ENCODE data around the gene UGT1A8.
"Not testable (repeated sequence)": the region's sequence is repeated elsewhere in the genome, so short reads cannot be mapped to it uniquely, and the experiment has no call there.

The UGT1A8 gene

DNA sequence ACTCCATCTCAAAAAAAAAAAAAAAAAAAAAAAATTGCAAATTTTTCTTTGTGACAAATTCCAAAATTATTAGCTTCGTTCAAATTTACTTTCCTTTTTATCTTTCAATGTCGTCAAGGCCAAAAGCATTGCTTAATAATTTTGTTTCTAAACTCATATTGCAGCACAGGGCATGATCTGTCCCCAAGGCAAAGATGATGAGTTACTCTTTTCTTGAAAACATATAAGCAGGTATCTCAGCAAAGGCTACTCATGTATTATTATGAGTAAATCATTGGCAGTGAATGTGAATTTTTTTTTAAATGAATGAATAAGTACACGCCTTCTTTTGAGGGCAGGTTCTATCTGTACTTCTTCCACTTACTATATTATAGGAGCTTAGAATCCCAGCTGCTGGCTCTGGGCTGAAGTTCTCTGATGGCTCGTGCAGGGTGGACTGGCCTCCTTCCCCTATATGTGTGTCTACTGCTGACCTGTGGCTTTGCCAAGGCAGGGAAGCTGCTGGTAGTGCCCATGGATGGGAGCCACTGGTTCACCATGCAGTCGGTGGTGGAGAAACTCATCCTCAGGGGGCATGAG, 64.2 kb downstream of the UGT1A8 start, which contains the start of gene UGT1A7:
Gene UGT1A7 (plus strand): TSS at position 381 of the 579 bp plus-strand sequence. CDS start 37 bp downstream, at position 418.
- DNase-seq (ENCODE audit: low read depth in 1 of 2, low spot score in 1 of 2): no peak

DNA sequence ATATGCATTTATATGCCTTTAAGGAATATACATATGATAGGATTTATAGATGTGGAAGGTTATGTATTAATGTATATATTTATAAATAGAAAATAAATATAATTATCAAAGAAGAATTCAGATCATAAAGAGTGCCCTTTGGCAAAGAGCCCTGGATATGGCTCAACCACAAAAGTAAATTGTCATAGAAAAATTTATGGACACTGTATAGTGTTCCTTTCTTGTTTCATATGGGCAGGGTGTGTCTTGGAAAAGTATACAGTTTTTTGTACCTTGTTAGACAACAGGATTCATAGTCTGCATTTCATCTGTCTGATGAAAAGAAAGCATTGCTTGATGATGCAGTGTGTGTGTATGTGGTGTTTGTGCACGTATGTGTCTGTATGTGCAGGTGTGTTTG, 67.2 kb downstream of the UGT1A8 start:
- DNase-seq (ENCODE audit: low read depth in 1 of 2, low spot score in 1 of 2): no peak

DNA sequence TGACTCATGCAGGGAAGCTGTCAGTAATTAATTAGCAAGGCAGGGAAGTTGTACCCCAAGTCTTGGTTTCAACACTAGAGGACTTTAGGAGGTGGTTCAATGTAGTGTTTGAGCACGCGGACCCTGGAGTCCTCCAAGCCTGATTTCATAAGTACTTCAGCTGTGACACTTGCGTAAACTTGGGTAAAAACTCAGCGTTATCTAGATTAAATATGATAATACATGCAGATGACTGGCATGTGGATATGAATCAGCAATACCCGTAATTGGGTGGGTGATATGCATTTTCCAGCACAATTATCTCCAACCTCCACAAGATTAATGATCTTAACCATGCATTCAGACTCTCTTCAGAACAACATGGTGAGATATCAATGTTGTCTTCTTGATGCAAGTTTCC, 69.5 kb downstream of the UGT1A8 start:
- DNase-seq (ENCODE audit: low read depth in 1 of 2, low spot score in 1 of 2): no peak

DNA sequence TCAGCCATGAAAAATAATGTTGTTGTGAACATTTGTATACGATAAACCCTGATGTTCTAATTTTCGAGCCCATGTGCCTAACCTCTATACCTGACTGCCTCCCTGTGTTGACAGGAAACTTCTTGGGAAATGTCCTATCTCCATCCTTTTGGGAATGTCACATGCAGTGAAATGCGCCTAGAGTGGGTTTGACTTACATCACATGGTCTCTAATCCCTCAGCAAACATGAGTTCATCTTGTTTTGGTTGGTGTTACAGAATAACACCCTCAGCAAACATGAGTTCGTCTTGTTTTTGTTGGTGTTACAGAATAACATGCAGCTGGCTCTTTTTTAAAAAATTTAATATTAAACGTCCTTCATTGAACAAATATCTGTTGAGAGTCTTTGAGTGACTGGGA, 70.9 kb downstream of the UGT1A8 start:
- DNase-seq (ENCODE audit: low read depth in 1 of 2, low spot score in 1 of 2): no peak

DNA sequence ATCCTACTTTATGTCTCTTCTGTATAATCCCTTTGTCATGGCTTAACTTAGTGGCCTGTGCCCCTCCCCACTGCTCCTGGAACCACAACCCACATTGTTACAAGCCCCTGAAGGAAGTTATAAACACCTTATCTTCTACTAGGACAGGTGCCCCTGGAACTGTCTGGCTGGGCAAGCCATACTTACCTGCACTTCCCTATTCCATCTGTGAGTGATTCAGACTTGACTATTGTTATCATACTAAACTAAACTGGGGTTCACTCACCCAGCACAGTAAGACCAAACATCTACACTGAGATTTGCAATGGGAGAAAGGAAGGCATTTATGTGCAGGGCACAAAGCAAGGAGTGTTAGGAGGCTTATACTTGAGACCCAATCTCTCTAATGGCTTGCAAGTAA, 71.6 kb downstream of the UGT1A8 start:
- DNase-seq (ENCODE audit: low read depth in 1 of 2, low spot score in 1 of 2): no peak

DNA sequence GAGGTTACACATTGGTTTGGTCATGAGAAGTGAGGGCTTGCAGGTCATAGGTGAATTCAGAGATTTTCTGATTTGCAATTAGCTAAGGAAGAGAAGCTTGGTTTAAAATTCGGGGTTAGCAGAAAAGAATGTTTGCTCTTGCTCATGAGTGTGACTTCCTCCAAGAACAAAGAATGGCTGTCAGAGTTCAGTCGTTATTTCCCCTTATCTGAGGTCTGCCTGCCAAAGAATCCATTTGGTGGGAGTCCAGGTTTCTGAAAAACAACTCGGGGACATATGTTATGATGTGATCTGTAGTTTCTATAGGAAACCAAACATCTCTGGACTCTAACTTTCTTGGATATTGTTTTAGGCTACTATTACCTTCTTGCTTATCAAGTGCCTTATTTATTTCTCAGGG, 72.1 kb downstream of the UGT1A8 start:
- no peak for DNase-seq (ENCODE audit: low read depth in 1 of 2, low spot score in 1 of 2)

DNA sequence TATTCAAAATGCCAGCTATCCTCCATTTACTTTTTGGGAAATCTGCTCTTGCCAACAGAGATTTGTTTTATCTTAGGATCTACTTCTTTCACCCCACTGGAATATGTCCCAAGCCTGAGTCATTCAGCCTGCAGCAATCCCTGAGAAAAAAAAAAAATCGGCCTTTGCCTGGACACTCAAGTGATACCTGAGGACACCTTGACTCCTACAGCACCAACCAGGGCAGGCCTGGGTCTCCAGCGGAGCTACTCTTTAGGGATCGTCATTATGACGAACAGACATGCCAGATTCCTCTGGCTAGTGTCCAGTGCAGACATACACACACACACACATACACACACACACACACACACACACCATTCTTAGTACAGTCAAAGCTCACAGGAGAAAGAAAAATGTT, 73.0 kb downstream of the UGT1A8 start:
- DNase-seq (ENCODE audit: low read depth in 1 of 2, low spot score in 1 of 2): no peak

DNA sequence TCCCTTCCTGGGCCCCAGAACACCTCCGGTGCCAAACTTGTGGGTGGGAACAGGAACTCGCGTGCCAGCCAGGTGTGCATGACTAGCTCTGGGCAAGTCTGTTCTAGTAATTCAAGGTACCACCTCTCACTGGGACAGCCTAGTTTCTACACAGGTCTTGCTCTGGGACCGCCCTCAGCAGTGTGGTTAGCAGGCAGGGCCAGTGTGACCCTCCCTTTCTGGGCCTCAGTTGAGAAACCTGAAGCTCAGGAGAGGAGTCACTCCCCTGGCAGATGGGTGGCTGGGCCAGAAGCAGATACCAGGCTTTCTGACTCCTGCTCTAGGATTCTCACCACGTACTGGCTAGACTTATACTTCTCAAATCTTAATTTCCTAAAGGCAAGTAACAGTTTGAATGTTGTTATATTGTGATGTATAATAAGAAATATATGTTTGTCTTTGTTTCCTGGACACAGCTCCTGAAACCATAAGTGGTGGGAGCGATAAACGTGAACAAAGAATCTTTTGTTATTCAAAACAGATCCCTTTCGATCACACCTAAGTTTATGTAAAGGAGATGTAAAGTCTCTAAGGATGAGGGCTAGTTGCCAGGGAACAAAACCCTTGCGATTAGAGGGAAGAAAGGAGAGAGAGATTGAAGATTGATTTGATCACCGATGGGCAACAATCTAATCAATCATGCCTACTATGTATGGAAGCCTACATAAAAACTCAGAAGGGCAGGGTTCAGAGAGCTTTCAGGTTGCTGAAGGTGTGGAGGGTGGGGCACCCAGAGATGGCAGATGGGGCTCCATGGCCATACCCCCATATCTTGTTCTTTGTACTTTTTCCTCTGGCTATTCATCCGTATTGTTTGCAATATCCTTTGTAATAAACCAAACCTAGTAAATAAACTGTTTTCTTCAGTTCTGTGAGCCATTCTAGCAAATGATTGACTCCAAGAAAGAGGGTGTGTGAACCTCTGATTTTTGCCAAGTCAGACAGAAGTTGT, 74.3 kb downstream of the UGT1A8 start:
- DNase-seq (ENCODE audit: low read depth in 1 of 2, low spot score in 1 of 2): no peak

DNA sequence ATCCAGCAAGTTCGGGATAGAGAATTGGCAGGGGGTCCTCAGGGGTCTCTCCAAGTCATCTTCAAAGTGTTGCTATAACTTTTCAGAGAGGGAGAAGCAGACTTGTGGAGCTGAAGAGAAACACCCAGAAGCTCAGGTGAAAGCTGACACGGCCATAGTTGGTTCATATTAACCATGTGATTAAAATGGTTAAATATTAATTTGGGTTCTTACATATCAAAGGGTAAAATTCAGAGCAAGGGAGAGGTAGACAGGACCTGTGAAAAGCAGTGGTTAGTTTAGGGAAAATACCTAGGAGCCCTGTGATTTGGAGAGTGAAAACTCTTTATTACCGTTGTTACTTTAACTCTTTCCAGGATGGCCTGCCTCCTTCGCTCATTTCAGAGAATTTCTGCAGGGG, 75.2 kb downstream of the UGT1A8 start, which contains the start of gene UGT1A6:
Gene UGT1A6 (plus strand): TSS at position 243 of the 400 bp plus-strand sequence. CDS start 115 bp downstream, at position 358.
- no peak for DNase-seq (ENCODE audit: low read depth in 1 of 2, low spot score in 1 of 2)

DNA sequence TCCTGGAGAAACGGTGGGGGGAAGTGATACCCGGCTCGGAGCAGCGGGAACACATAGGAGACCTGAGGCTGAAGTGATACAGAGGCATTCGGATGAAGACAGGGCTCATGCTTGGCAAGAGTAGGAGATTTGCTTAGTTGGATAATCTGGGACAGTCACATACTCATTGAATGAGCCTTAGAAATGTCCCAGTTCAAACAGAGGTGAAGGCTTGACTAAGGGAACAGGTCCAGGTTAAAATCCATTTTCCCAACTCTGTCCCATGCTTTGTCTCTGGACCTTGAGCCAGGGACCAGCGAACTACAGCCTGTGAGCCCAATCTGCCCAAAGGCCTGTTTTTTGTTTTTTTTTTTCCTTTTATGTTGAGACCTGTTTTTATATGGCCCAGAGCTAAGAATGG, 76.5 kb downstream of the UGT1A8 start:
- no peak for DNase-seq (ENCODE audit: low read depth in 1 of 2, low spot score in 1 of 2)

DNA sequence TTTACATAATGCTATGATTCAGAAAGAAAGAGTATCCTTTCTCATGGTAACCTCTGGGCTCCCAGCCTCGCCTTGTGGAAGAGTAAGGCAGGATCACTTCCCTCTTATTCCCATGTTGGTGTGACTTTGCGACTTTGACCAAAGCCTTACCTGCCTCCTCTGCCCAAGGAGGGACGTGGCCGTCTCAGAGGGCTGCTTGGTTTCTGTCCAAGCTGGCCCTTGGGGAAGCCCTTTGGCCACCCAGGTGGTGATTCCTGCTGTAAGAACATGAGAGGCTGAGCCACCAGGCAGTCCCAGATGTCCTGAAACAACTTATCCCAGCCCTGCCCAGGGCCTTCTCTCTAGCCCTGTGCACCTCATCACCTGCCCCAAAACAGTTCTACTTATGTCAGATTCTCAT, 81.3 kb downstream of the UGT1A8 start:
- DNase-seq (ENCODE audit: low read depth in 1 of 2, low spot score in 1 of 2): no peak

DNA sequence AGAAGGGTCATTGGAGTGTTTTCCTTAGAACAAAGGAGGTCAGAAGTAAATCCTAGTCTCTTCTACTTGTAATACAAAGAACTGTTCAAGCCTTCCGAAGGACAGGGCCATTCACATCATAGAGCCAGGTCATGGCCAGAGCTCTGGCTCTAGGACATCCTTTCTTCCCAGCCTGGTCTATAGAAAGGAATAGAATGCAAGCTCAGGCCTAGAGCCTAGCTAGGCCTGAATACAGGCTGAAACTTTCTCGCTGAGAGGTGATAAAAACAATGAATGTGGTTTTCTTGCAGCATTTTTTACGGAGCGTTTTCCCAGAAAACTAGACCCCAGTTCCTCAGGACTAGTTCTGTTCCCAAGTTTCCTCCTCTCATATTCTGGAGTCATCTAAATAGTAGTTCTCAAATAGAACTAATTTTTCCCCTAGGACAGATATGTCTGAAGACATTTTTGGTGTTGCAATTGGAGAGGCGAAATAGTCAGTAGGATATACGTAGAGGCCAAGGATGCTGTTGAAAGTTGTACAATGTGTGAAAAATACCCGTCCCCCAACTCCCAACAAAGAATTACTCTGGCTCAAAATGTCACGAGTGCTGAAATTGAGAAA, 82.1 kb downstream of the UGT1A8 start:
- DNase-seq (ENCODE audit: low read depth in 1 of 2, low spot score in 1 of 2): no peak

DNA sequence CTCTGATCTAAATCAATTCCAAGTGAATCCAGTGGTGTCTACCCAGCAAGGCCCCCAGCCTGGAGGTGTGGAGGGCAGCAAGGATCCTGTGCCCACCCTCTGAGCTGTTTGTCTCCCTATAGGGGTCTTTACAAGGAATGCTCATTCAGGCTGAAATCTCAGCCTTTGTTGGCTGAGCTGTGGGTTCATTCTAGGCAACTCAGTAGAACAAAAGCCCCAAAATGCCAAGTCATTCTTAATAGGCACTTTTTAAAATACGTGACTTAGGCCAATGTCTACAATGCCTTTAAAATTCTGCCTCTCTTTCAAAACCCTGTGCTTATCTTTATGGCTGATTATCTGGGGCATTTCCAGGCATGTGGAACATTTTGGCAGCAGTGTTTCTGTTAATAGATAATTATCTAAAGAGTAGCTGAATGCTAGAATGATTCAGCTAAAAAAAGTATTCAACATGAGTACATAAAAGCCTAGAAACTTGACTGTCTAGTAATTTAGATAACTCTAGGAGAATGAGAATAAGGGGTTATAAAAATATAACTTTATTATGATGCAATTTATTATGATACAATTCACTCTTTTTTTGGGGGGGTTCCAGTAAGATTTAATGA, 82.7 kb downstream of the UGT1A8 start:
- DNase-seq (ENCODE audit: low read depth in 1 of 2, low spot score in 1 of 2): no peak

DNA sequence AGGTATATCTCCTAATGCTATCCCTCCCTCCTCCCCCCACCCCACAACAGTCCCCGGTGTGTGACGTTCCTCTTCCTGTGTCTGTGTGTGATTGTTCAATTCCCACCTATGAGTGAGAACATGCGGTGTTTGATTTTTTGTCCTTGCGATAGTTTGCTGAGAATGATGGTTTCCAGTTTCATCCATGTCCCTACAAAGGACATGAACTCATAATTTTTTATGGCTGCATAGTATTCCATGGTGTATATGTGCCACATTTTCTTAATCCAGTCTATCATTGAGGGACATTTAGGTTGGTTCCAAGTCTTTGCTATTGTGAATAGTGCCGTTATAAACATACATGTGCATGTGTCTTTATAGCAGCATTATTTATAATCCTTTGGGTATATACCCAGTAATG, 83.4 kb downstream of the UGT1A8 start:
- DNase-seq (ENCODE audit: low read depth in 1 of 2, low spot score in 1 of 2): not testable (repeated sequence)

DNA sequence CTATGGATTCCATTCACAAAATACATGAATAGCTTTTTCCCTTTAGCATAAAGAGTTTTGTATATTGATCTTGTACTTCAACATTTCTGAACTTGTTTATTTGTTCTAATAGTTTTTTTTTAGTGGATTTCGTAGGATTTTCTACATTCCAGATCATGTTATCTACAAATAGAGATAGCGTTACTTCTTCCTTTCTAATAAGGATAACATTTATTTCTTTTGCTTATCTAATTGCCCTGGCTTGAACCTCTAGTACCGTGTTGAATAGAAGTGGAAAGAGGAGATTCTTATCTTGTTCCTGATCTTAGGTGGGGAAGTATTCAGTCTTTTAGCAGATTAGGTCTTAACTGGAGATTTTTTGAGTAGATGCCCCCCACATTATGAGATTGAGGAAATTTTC, 84.8 kb downstream of the UGT1A8 start:
- no peak for DNase-seq (ENCODE audit: low read depth in 1 of 2, low spot score in 1 of 2)

DNA sequence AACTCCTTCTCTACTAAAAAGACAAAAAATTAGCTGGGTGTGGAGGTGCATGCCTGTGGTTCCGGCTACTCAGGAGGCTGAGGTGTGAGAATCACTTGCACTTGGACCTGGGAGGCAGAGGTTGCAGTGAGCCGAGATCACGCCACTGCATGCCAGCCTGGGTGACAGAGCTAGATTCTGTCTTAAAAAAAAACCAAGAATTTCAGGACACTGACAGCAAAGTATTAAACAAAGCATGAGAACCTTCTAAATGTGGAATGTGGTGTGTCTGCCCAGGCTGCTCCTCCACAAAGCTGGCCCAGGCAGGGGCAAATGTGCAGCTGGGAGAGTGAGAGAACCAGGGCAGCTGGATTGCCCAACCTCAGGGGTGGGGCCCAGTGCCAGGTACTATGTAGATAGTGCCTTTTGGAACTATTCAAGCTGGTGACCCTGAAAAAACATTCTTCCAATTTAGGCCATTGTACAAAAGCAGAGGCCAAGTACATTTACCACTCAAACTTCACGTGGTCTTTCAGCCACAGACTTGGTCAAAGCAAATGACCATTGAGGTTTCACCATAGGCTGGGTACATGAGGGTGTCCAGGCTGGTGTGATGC, 88.6 kb downstream of the UGT1A8 start:
- no peak for DNase-seq (ENCODE audit: low read depth in 1 of 2, low spot score in 1 of 2)

DNA sequence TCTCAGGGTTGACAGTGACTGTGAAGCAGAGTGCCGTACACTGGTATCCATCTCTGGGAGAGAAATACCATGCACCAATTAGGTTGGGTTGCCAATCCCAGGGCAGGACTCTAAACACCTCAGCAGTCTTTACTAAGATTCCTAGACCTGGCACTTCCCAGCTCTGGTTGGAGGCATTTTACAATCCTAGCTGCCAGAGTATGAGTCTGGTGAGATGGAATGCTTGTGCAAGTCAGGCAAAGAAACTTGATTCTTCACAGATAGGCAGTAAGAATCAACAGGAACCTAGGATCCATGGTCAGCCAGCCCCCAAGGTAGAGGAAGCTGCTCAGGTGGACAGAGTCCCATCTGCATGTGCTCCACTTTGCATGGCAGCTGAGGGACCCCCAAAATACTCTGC, 89.3 kb downstream of the UGT1A8 start:
- DNase-seq (ENCODE audit: low read depth in 1 of 2, low spot score in 1 of 2): no peak

DNA sequence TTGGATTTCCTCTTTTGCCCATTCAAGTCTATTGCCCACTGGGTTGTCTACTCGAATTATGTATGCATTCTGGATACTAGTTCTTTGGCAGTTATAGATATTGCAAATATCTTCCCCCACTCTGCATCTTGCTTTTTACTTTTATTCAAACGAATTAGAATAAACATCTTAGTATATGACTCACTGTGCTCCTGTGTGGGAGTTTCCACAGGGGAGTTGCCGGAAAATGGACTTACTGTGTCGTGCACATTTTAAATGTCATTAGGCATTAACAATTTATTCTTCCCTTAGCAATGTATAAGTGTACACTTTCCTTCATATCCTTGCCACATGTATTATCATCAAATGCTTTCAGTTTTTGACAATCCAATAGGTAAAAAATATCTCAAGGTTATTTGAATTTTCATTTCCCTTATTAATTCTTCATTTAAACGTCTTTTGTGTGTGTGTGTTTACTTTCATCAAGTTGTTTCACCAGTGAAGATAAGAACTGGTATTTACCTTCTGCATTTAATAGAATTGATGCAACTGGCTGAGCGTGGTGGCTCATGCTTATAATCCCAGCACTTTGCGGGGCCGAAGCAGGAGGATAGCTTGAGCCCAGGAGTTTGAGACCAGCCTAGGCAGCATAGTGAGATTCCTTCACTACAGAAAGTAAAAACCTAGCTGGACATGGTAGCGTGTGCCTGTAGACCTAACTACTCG, 90.7 kb downstream of the UGT1A8 start:
- no peak for DNase-seq (ENCODE audit: low read depth in 1 of 2, low spot score in 1 of 2)

DNA sequence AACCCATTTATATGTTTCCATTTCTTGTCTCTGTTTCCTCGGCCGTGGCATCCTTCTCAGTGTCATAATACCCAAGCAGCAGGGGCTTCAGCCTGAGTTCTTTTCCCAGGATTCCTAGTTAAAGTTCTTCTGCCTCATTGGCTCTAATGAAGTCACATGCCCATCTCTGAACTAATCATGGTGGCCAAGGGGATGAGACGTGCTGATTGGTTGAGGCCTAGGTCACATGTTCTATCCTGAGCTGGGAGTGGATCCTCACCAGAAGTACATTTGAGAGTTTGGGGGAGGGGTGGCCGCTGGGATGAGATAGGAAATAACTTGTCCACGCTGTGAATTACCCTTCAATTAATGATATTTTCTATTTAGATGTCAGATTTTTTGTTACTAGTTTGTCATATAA, 91.5 kb downstream of the UGT1A8 start:
- DNase-seq (ENCODE audit: low read depth in 1 of 2, low spot score in 1 of 2): no peak

DNA sequence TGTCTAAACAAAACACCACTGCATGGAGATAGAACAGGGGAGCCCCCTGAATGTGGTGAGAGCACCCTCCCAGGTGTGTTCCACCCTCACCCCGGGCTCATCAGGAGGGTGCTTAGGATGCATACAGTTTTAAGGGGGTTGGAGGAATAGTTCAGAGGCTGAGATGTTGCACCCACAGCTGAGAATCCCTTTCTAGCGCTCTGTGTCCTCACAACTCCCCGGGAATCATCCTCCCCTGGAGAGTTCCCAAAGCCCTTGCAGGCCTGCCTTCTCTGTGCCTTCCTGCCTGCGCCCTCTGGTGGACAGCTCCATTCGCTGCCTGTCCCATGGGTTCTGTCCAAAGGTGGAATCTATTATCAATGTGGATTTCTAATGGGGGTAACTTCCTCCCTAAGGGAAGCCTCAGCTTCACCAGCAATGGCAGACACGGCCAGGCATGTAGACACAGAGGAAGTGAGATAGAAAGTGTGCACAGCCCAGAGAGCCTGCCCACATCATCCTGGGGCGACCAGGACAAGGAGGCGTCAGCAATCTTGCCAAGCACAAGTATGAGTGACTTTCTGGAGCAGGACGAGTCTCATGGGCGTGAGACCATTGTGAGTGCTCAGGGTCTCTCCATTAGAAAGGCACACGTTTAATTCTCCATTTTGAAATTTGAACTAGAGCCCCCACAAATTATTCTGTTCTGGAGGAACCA, 94.0 kb downstream of the UGT1A8 start:
- DNase-seq (ENCODE audit: low read depth in 1 of 2, low spot score in 1 of 2): peak; percentile 39 to 54

All from activated CD4-positive, alpha-beta T cell treated with anti-CD3 and anti-CD28 coated beads, Interleukin-2, amount 50 U/mL, for 24 hours (primary cell).